Fibroblast of skin of abdomen (primary cell): ENCODE data around the gene UQCR11.

ENCODE experiments used
- DNase-seq: peaks from one replicate; pipeline ENCODE4 v3.0.0-alpha.2; 2013

The UQCR11 gene

GRCh38 chr19:1567116-1567847, 38.0 kb downstream of the UQCR11 start:
- no peak for DNase-seq

GRCh38 chr19:1566392-1567115, 38.7 kb downstream of the UQCR11 start:
- DNase-seq = peak; percentile 86

GRCh38 chr19:1563251-1563650, 42.0 kb downstream of the UQCR11 start:
- no peak for DNase-seq

DNA sequence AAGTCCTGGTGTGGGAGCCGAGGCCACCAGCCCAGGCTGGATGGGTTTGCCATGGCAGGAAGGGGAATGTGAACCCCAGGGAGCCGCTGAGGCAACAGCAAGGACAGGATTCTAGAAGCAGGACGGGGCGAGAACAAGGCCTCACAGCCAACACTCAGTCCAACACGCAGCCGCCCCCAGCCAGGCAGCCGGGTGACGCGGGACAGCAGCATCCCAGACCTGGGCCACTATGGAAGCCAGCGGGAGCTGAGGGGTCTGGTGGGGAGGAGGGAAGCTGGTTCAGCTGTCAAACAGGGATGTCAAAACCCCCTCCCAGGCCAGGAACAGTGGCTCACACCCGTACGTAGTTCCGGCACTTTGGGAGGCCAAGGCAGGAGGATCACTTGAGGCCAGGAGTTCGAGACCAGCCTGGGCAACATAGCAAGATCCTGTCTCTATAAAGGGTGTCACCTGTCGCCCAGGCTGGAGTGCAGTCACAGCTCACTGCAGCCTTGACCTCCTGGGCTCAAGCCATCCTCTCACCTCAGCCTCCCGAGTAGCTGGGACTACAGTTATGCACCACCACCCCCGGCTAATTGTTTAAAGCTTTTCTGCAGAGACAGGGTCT, 43.9 kb downstream of the UQCR11 start:
- DNase-seq = no peak

DNA sequence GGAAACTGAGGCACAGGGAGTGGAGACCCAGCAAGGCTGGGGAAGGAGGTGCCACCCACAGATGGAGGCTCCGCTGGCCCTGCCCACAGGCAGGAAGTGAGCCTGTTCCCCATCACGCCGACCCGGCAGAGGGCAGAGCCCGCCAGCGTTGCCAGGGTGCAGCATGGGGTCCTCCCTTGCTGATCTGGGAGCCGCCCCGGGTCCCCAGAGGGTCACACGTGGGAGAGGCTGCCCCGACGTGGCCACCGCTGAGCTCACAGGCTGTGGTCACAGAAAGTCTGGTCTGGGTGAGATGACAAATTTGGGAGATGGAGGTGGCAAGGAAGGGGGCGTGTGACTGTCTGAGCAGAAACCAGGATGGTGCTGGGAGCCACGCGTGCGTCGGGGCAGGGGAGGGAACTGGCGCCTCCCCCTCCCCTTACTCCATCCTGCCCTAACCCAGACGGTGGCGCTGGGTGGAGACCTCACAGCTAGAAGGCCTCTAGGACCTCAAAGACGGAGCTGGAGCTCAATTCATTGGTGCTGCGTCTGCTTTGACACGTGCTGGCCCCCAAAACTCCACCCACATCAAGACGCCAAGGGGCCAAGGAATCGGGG, 44.9 kb downstream of the UQCR11 start:
- no peak for DNase-seq

GRCh38 chr19:1558552-1558951, 46.7 kb downstream of the UQCR11 start:
- no peak for DNase-seq

DNA sequence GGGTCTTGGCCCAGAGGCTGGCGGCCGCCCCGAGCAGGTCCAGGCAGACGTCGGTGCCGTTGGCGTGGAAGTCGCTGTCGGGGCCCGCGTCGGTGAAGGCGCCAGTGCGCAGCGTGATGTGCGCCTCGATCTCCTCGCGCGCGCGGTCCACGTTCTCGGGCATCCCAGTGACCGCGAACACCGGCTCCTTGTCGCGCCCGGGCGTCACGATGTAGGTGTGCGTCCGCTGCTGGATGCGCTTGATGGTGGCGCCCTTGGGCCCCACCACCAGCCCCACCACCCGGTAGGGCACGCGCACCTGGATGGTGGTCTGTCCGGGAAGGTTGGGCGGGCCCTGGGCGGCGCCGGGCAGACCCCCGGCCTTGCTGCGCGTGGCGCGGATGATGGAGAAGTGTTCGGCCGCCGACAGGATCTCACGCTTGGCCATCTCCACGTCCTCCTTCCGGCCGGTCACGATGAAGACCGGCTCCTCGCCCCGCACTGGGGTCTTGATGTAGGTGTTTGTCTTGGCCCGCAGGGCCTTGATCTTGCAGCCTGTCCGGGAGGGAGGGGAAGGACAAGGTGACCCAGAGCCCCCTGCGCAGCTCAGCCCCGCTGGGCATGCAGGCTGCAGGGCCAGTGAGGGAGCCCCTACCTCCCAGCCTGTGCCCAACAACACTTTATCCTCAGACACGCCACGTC, 48.7 kb downstream of the UQCR11 start:
- DNase-seq = no peak

GRCh38 chr19:1555487-1556389, 49.5 kb downstream of the UQCR11 start:
- no peak for DNase-seq

GRCh38 chr19:1554968-1555367, 50.3 kb downstream of the UQCR11 start:
- no peak for DNase-seq

DNA sequence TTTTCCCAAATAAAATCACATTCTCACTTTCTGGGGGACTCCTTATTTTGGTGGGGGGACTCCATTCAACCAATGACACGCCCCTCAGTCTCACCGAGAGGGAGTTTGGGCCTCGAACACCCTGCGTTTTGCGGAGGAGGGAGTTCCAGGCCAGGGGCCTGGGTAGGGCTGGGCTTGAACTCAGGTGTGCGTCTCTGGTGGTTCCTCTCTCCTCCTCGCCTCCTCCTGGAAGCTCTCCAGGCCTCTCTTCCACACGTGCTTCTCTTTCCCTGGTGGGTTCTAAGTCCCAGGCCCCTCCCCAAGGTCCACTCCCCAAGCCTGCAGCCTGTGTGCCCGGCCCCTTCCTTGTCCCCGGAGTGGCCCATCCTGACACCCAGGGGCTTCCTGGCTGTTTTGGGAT, 51.8 kb downstream of the UQCR11 start:
- DNase-seq = no peak

- DNase-seq = no peak
Measured at GRCh38 chr19:1551068-1552040, 53.9 kb downstream of the UQCR11 start.

DNA sequence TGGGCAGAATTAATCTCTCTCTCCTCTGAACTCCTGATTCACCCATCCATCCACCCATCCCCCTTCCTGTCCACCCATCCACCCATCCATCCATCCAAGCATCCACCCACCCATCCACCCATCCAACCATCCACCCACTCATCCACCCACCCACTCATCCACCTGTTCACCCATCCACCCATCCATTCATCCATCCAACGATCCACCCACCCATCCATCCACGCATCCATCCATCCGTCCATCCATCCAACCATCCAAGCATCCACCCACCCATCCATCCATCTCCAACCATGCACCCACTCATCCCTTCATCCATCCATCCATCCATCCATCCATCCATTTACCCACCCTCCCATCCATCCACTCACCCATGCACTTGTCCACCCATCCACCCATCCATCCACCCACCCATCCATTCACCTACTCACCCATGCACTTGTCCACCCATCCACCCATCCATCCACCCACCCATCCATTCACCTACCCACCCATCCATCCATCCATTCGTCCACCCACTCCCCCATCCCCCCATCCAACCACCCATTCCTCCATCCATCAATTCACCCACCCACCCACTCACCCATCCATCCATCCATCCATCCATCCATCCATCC, 55.8 kb downstream of the UQCR11 start:
- DNase-seq = no peak
